K562 (cell line): ENCODE data around the gene ZDHHC11.

Experiments used
- ARID4B ChIP-seq: sonication (generic); formaldehyde crosslinking; IDR thresholded peaks from 2 replicates; pipeline ENCODE4 v1.8.0; 2022; ENCODE audit warnings: mild to moderate bottlenecking, missing genetic modification reagents
- CREB1 ChIP-seq, 2 experiments: sonication (generic) in 1 of 2; formaldehyde crosslinking in 1 of 2; IDR thresholded peaks; 2 replicates each; pipeline versions ENCODE4 v1.6.1 to v1.8.0; 2012 to 2022; ENCODE audit warnings: inconsistent platforms in 1 of 2, mild to moderate bottlenecking in 1 of 2, missing genetic modification reagents in 1 of 2, moderate library complexity in 1 of 2
- CTCF ChIP-seq, 3 experiments: IDR thresholded peaks in 2 of 3; conservative IDR thresholded peaks in 1 of 3; 2 replicates each; pipeline ENCODE4 v1.5.1; 2011 to 2012; ENCODE audit warnings: low read length in 3 of 3, mild to moderate bottlenecking in 3 of 3, control low read depth in 2 of 3, improper control_type of control experiment in 1 of 3, inconsistent platforms in 1 of 3, low read depth in 1 of 3, mixed read lengths in 1 of 3, moderate library complexity in 1 of 3; ENCODE audit not compliant: insufficient read depth in 2 of 3
- HDAC2 ChIP-seq: fragments of 450-650 bp; IDR thresholded peaks from 2 replicates; pipeline ENCODE4 v1.6.1; 2016; ENCODE audit warnings: mild to moderate bottlenecking
- HDAC6 ChIP-seq: IDR thresholded peaks from 2 replicates; pipeline ENCODE4 v1.6.1; 2012; ENCODE audit warnings: low read depth, mild to moderate bottlenecking, control low read depth, inconsistent platforms, low read length, moderate library complexity
- MBD2 ChIP-seq: sonication (generic); IDR thresholded peaks from 2 replicates; pipeline ENCODE4 v1.6.1; 2016; ENCODE audit warnings: low read depth, borderline replicate concordance
- NFE2L1 ChIP-seq: fragments of 450-650 bp; IDR thresholded peaks from 2 replicates; pipeline ENCODE4 v1.6.1; 2016; ENCODE audit warnings: missing genetic modification characterization, low read depth, mild to moderate bottlenecking, missing compliant biosample characterization, moderate library complexity, borderline replicate concordance
- NFIX ChIP-seq: fragments of 250-450 bp; sonication (Bioruptor Pico); IDR thresholded peaks from 2 replicates; pipeline ENCODE4 v1.4.0; 2020; ENCODE audit warnings: low read depth, mild to moderate bottlenecking, moderate library complexity
- POLR2A ChIP-seq: fragments of 450-650 bp; conservative IDR thresholded peaks from 2 replicates; pipeline ENCODE4 v1.6.1; 2016
- POLR2AphosphoS5 ChIP-seq: IDR thresholded peaks from 2 replicates; pipeline ENCODE4 v1.6.1; 2011; ENCODE audit warnings: mild to moderate bottlenecking, low read depth, low read length, moderate library complexity; ENCODE audit not compliant: control insufficient read depth, insufficient read depth
- TSHZ1 ChIP-seq: fragments of 250-450 bp; sonication (Bioruptor Pico); IDR thresholded peaks from 2 replicates; pipeline ENCODE4 v1.4.0; 2020; ENCODE audit warnings: mild to moderate bottlenecking, moderate library complexity
- UBTF ChIP-seq, 2 experiments: IDR thresholded peaks; 2 replicates each; pipeline ENCODE4 v1.6.1; 2012; ENCODE audit warnings: improper control_type of control experiment in 2 of 2, low read depth in 2 of 2, low read length in 2 of 2, borderline replicate concordance in 1 of 2
- ZNF511 ChIP-seq: sonication (generic); formaldehyde crosslinking; IDR thresholded peaks from 2 replicates; pipeline ENCODE4 v1.8.0; 2022; ENCODE audit warnings: mild to moderate bottlenecking, missing genetic modification reagents

GRCh38 chr5:859798-860296 lies 9.1 kb upstream of the ZDHHC11 start:
- TF ChIP-seq POLR2A = no peak
- no peak for TF ChIP-seq TSHZ1 (CRISPR knock-in tag)
- TF ChIP-seq NFIX (CRISPR knock-in tag) = no peak
- TF ChIP-seq HDAC6 = no peak
- no peak for TF ChIP-seq UBTF (IDR thresholded peaks at IDR 0.05; ENCODE audit: borderline replicate concordance in 1 of 2, low read depth in 2 of 2, low read length in 2 of 2)
- TF ChIP-seq CREB1 (IDR thresholded peaks at IDR 0.05) = no peak
- TF ChIP-seq CREB1 (CRISPR knock-in tag; IDR thresholded peaks at IDR 0.05) = no peak
- no peak for TF ChIP-seq ZNF511
- TF ChIP-seq CTCF (IDR thresholded peaks at IDR 0.05 in 2 of 3, conservative IDR thresholded peaks at IDR 0.05 in 1 of 3; ENCODE audit: insufficient read depth in 2 of 3, low read depth in 1 of 3, low read length in 3 of 3) = no peak
- TF ChIP-seq ARID4B (CRISPR knock-in tag) = no peak
- no peak for TF ChIP-seq POLR2AphosphoS5
- no peak for TF ChIP-seq MBD2
- TF ChIP-seq HDAC2 = no peak
- no peak for TF ChIP-seq NFE2L1 (tag)
